ENCODE measurements around the gene SZT2.

Gene SZT2

GRCh38 chr1:43444151-43444828 is 54.6 kb downstream of the SZT2 start:
- no peak overlapping the region for H3K4me3 ChIP-seq (replicated peaks; ENCODE audit: low read depth, low read length)
- DNase-seq (ENCODE audit: extremely low read depth, low read depth) = no peak
- no peak for TF ChIP-seq CTCF (IDR thresholded peaks at IDR 0.05; ENCODE audit: low read depth, low read length, missing control alignments)

- no peak for TF ChIP-seq CTCF (IDR thresholded peaks at IDR 0.05; ENCODE audit: low read depth, low read length, missing control alignments)
- DNase-seq (ENCODE audit: extremely low read depth, low read depth) = no peak
- H3K4me3 ChIP-seq (replicated peaks; ENCODE audit: low read depth, low read length) = no peak overlapping the region
Observed at GRCh38 chr1:43444836-43445235, 55.1 kb downstream of the SZT2 start.

GRCh38 chr1:43445606-43446387 is 56.1 kb downstream of the SZT2 start:
- no peak for DNase-seq (ENCODE audit: extremely low read depth, low read depth)
- no peak overlapping the region for H3K4me3 ChIP-seq (replicated peaks; ENCODE audit: low read depth, low read length)
- TF ChIP-seq CTCF (IDR thresholded peaks at IDR 0.05; ENCODE audit: low read depth, low read length, missing control alignments) = no peak

- TF ChIP-seq CTCF (IDR thresholded peaks at IDR 0.05; ENCODE audit: low read depth, low read length, missing control alignments) = no peak
- no peak for DNase-seq (ENCODE audit: extremely low read depth, low read depth)
- no peak overlapping the region for H3K4me3 ChIP-seq (replicated peaks; ENCODE audit: low read depth, low read length)
Observed at GRCh38 chr1:43446388-43446740, 56.7 kb downstream of the SZT2 start.

- no peak for DNase-seq (ENCODE audit: extremely low read depth, low read depth)
- no peak for TF ChIP-seq CTCF (IDR thresholded peaks at IDR 0.05; ENCODE audit: low read depth, low read length, missing control alignments)
- H3K4me3 ChIP-seq (replicated peaks; ENCODE audit: low read depth, low read length) = no peak overlapping the region
Observed at GRCh38 chr1:43446881-43447835, 57.5 kb downstream of the SZT2 start.

GRCh38 chr1:43447891-43448708 is 58.4 kb downstream of the SZT2 start:
- no peak for TF ChIP-seq CTCF (IDR thresholded peaks at IDR 0.05; ENCODE audit: low read depth, low read length, missing control alignments)
- H3K4me3 ChIP-seq (replicated peaks; ENCODE audit: low read depth, low read length) = no peak overlapping the region
- no peak for DNase-seq (ENCODE audit: extremely low read depth, low read depth)

All from HFF-Myc (cell line).